Measurements from ENCODE around the gene LRRC51.

GRCh38 chr11:72081821-72082453 lies 1.3 kb downstream of the LRRC51 start:
- TF ChIP-seq CTCF (IDR thresholded peaks at IDR 0.05; ENCODE audit: insufficient read depth, low read length, poor library complexity, severe bottlenecking), result no peak
- no peak for TF ChIP-seq EZH2phosphoT487 (conservative IDR thresholded peaks at IDR 0.05; ENCODE audit: low read length)

Data from SU-DHL-6 (cell line).